Brain microvascular endothelial cell (primary cell): ENCODE results near the gene CCDC50.

Experiments
- DNase-seq: peaks from one replicate; pipeline ENCODE4 v3.0.0-alpha.2; 2020
- H3K27ac ChIP-seq: fragments of 250-450 bp; sonication (Bioruptor Pico); 2 replicates; pipeline ENCODE4 v1.5.1; 2020; ENCODE audit warnings: mild to moderate bottlenecking, moderate library complexity
- H3K27me3 ChIP-seq: fragments of 250-450 bp; sonication (Bioruptor Pico); replicated peaks from 2 replicates; pipeline ENCODE4 v1.5.1; 2020; ENCODE audit warnings: mild to moderate bottlenecking
- H3K36me3 ChIP-seq: fragments of 250-450 bp; sonication (Bioruptor Pico); replicated peaks from 2 replicates; pipeline ENCODE4 v1.5.1; 2020; ENCODE audit warnings: mild to moderate bottlenecking
- H3K4me3 ChIP-seq: 2 replicates; pipeline ENCODE4 v1.5.1; 2011; ENCODE audit warnings: low read depth, mild to moderate bottlenecking, control low read depth, low read length, moderate library complexity
- CTCF ChIP-seq: IDR thresholded peaks from 2 replicates; pipeline ENCODE4 v1.5.1; 2011; ENCODE audit warnings: low read depth, mild to moderate bottlenecking, moderate library complexity, low read length, control low read depth, inconsistent platforms; ENCODE audit errors: missing control alignments
- in situ Hi-C: cut with HindIII; loops from 2 replicates; pipeline ENCODE4 v1.10.0; 2017; ENCODE audit warnings: low sequenced_read_pairs, low pct_ligation_motif_present

CCDC50 gene

GRCh38 chr3:191300422-191300821 is 28.8 kb upstream of the CCDC50 start:
- Histone ChIP-seq H3K27me3 (no peaks in the 10 kb centered on the region), H3K4me3 (no peak overlapping the region), H3K36me3 (no peaks in the 10 kb centered on the region), H3K27ac (no peak overlapping the region)
- no peak for DNase-seq
- TF ChIP-seq CTCF: no peak
- in situ Hi-C loops: no loop called here

- Histone ChIP-seq H3K36me3 (no peaks in the 10 kb centered on the region), H3K27ac (no peak overlapping the region), H3K4me3 (no peak overlapping the region), H3K27me3 (no peaks in the 10 kb centered on the region)
- no peak for TF ChIP-seq CTCF
- DNase-seq: no peak
- in situ Hi-C loops: no loop called here
Observed at GRCh38 chr3:191301017-191301416, 28.2 kb upstream of the CCDC50 start.

- Histone ChIP-seq H3K36me3 (no peaks in the 10 kb centered on the region), H3K27me3 (no peaks in the 10 kb centered on the region), H3K27ac (no peak overlapping the region), H3K4me3 (no peak overlapping the region)
- TF ChIP-seq CTCF: no peak
- in situ Hi-C loops: no loop called here
- no peak for DNase-seq
Observed at GRCh38 chr3:191301782-191302411, 27.3 kb upstream of the CCDC50 start.

GRCh38 chr3:191302451-191302850 is 26.7 kb upstream of the CCDC50 start:
- no peaks in the 10 kb centered on the region for H3K36me3 ChIP-seq
- H3K4me3 ChIP-seq: no peak overlapping the region
- TF ChIP-seq CTCF: no peak
- in situ Hi-C loops: no loop called here
- no peaks in the 10 kb centered on the region for H3K27me3 ChIP-seq
- H3K27ac ChIP-seq: no peak overlapping the region
- no peak for DNase-seq

GRCh38 chr3:191303596-191303995 is 25.6 kb upstream of the CCDC50 start:
- in situ Hi-C loops: no loop called here
- TF ChIP-seq CTCF: no peak
- no peak overlapping the region for H3K4me3 ChIP-seq
- no peak overlapping the region for H3K27ac ChIP-seq
- H3K27me3 ChIP-seq: no peaks in the 10 kb centered on the region
- no peaks in the 10 kb centered on the region for H3K36me3 ChIP-seq
- DNase-seq: no peak

- Histone ChIP-seq H3K4me3 (no peak overlapping the region), H3K27me3 (no peaks in the 10 kb centered on the region), H3K27ac (no peak overlapping the region), H3K36me3 (no peaks in the 10 kb centered on the region)
- in situ Hi-C loops: no loop called here
- no peak for TF ChIP-seq CTCF
- no peak for DNase-seq
Observed at GRCh38 chr3:191306428-191306827, 22.8 kb upstream of the CCDC50 start.
